Ishikawa (cell line): Measurements from ENCODE around the gene MSLN.
A peak's percentile ranks its signal among the peaks of the same experiment; 100 is the strongest.

Source experiments
- CEBPB ChIP-seq: IDR thresholded peaks from 2 replicates; pipeline ENCODE4 v1.6.1; 2012
- CREB1 ChIP-seq: IDR thresholded peaks from 2 replicates; pipeline ENCODE4 v1.6.1; 2012; ENCODE audit warnings: low read depth
- EGR1 ChIP-seq: IDR thresholded peaks from 2 replicates; pipeline ENCODE4 v1.6.1; 2012
- EP300 ChIP-seq: IDR thresholded peaks from 2 replicates; pipeline ENCODE4 v1.6.1; 2012; ENCODE audit warnings: borderline replicate concordance
- FOXM1 ChIP-seq: IDR thresholded peaks from 2 replicates; pipeline ENCODE4 v1.6.1; 2012; ENCODE audit warnings: low read depth, borderline replicate concordance
- MAX ChIP-seq: IDR thresholded peaks from 2 replicates; pipeline ENCODE4 v1.6.1; 2012
- NFIC ChIP-seq: IDR thresholded peaks from 2 replicates; pipeline ENCODE4 v1.6.1; 2012
- RAD21 ChIP-seq: IDR thresholded peaks from 2 replicates; pipeline ENCODE4 v1.6.1; 2012; ENCODE audit warnings: low read depth
- REST ChIP-seq: IDR thresholded peaks from 2 replicates; pipeline ENCODE4 v1.6.1; 2012; ENCODE audit warnings: low read depth, mild to moderate bottlenecking
- TAF1 ChIP-seq: IDR thresholded peaks from 2 replicates; pipeline ENCODE4 v1.6.1; 2012; ENCODE audit warnings: low read depth, mild to moderate bottlenecking
- TCF12 ChIP-seq: IDR thresholded peaks from 2 replicates; pipeline ENCODE4 v1.6.1; 2012; ENCODE audit warnings: low read depth
- TEAD4 ChIP-seq: IDR thresholded peaks from 2 replicates; pipeline ENCODE4 v1.6.1; 2012
- USF1 ChIP-seq: IDR thresholded peaks from 2 replicates; pipeline ENCODE4 v1.6.1; 2012
- YY1 ChIP-seq: IDR thresholded peaks from 2 replicates; pipeline ENCODE4 v1.6.1; 2012; ENCODE audit warnings: low read depth
- ZBTB7A ChIP-seq: IDR thresholded peaks from 2 replicates; pipeline ENCODE4 v1.6.1; 2012; ENCODE audit warnings: low read depth

MSLN gene

GRCh38 chr16:764184-764750 is 3.7 kb downstream of the MSLN start:
- no peak for TF ChIP-seq MAX
- TF ChIP-seq ZBTB7A = peak; percentile 57; the same call in 1 of the 2 replicates

- TF ChIP-seq USF1 = no peak
- no peak for TF ChIP-seq TCF12
- no peak for TF ChIP-seq TEAD4
- TF ChIP-seq REST = no peak
- TF ChIP-seq EGR1 = no peak
- no peak for TF ChIP-seq EP300
- TF ChIP-seq MAX = no peak
- no peak for TF ChIP-seq NFIC
- TF ChIP-seq ZBTB7A = no peak; the same call in 1 of the 2 replicates
- no peak for TF ChIP-seq CEBPB
- no peak for TF ChIP-seq FOXM1
- TF ChIP-seq TAF1 = no peak
Observed at GRCh38 chr16:764848-765487, 4.4 kb downstream of the MSLN start.

- TF ChIP-seq YY1 (no peak), REST (no peak), RAD21 (no peak), NFIC (no peak), MAX (no peak), EGR1 (no peak), USF1 (no peak), ZBTB7A (no peak), CREB1 (no peak), TCF12 (no peak), TAF1 (no peak), FOXM1 (no peak), CEBPB (no peak), EP300 (no peak), TEAD4 (no peak)
Observed at GRCh38 chr16:765488-765865, 4.9 kb downstream of the MSLN start.

GRCh38 chr16:766008-766819 is 5.7 kb downstream of the MSLN start:
- no peak for TF ChIP-seq USF1
- TF ChIP-seq CREB1 = no peak
- no peak for TF ChIP-seq FOXM1
- TF ChIP-seq RAD21 = no peak
- no peak for TF ChIP-seq EP300
- TF ChIP-seq YY1 = no peak

- TF ChIP-seq EGR1 (no peak), RAD21 (no peak), TAF1 (no peak), EP300 (no peak), FOXM1 (no peak), ZBTB7A (no peak; the same call in 1 of the 2 replicates), REST (no peak), TCF12 (no peak)
Observed at GRCh38 chr16:766820-767640, 6.5 kb downstream of the MSLN start.
